Heart left ventricle (tissue), 16 donors: ENCODE data around the gene C8A. TPM values are rescaled to one million over a fixed set of nuclear protein-coding genes. Genes with fewer than 3 reads are reported as not detected.
A peak's percentile ranks its signal among the peaks of the same experiment; 100 is the strongest.

Experiments
- ATAC-seq, 4 donors: fragments of 200-7000 bp; cut with Tn5 transposase; one replicate each; pipeline ENCODE4 v1.9.1; 2020 to 2022; ENCODE audit warnings: moderate library complexity in 4 of 4, mild to moderate bottlenecking in 3 of 4, moderate number of reproducible peaks in 1 of 4
- DNase-seq, 5 donors: peaks; one replicate each; pipeline ENCODE4 v3.0.0-alpha.2; 2020
- H3K27ac ChIP-seq, 12 donors: fragments of 200-600 bp; sonication (generic) in 4 of 12; one replicate each; pipeline versions ENCODE4 v1.5.0 to v1.8.0; 2016 to 2022; ENCODE audit warnings: mild to moderate bottlenecking in 2 of 12
- H3K27me3 ChIP-seq, 9 donors: fragments of 200-600 bp; sonication (generic) in 2 of 9; one replicate each; pipeline versions ENCODE4 v1.5.1 to v1.8.0; 2016 to 2022; ENCODE audit warnings: mild to moderate bottlenecking in 3 of 9
- H3K36me3 ChIP-seq, 9 donors: fragments of 200-600 bp; sonication (generic) in 2 of 9; one replicate each; pipeline versions ENCODE4 v1.5.0 to v1.8.0; 2018 to 2022; ENCODE audit warnings: mild to moderate bottlenecking in 2 of 9
- H3K4me1 ChIP-seq, 12 donors: fragments of 200-600 bp; sonication (generic) in 4 of 12; one replicate each; pipeline versions ENCODE4 v1.5.0 to v1.8.0; 2016 to 2022; ENCODE audit warnings: mild to moderate bottlenecking in 3 of 12
- H3K4me3 ChIP-seq, 12 donors: fragments of 200-600 bp; sonication (generic) in 4 of 12; one replicate each; pipeline versions ENCODE4 v1.5.0 to v1.8.0; 2017 to 2022; ENCODE audit warnings: mild to moderate bottlenecking in 9 of 12, moderate library complexity in 4 of 12
- H3K9me3 ChIP-seq, 12 donors: fragments of 200-600 bp; sonication (generic) in 4 of 12; one replicate each; pipeline versions ENCODE4 v1.5.0 to v1.8.0; 2016 to 2022; ENCODE audit warnings: mild to moderate bottlenecking in 1 of 12
- POLR2A ChIP-seq, 2 donors: fragments of 450-650 bp; IDR thresholded peaks; one replicate each; pipeline ENCODE4 v1.6.1; 2017; ENCODE audit warnings: antibody characterized with exemption in 2 of 2, mild to moderate bottlenecking in 2 of 2, moderate library complexity in 2 of 2
- WGBS, 4 donors: extraction: QIAGEN DNeasy Blood & Tissue Kit in 2 of 4; methylation state at CpG; one replicate each; pipeline versions ENCODE4 v1.1.5 to v1.1.7; 2013 to 2018; 5-methylcytosine and 5-hydroxymethylcytosine counted together
- intact Hi-C, 10 donors: fragments of 100-400 bp; cut with DNase I; formaldehyde crosslinking; loops; one replicate each; pipeline versions ENCODE4 v1.11.1 to v1.14.2; 2022
- polyA plus RNA-seq, 2 donors: library from polyadenylated mRNA; stranded (reverse); fragments of 200-250 nt; gene quantifications; one replicate each; pipeline ENCODE4 v1.2.3, GENCODE V29; 2013
- total RNA-seq, 9 donors: library from RNA; depleted of rRNA in 2 of 9; stranded (reverse); fragments of >200 nt in 2 of 9; fragmentation: NEBNext Ultra II Directional in 3 of 9; extraction: Animal tissue kit (Norgen Biotek cat#: 25700) in 3 of 9; gene quantifications; one replicate each; pipeline versions ENCODE4 v1.1.0 to v1.2.4, GENCODE V29; 2016 to 2023
- TF ChIP-seq, protein P1 (sequence below), 12 donors: fragments of 200-600 bp; sonication (generic) in 4 of 12; IDR thresholded peaks; one replicate each; pipeline versions ENCODE4 v1.5.0 to v1.8.0; 2018 to 2022; ENCODE audit warnings: antibody characterized with exemption in 12 of 12, mild to moderate bottlenecking in 5 of 12
- donor health status: ischemic (EF 13 %, LVEDD 7.1; RV severe dilation, severe dysfunction).
- donor health status: healthy with polysubstance abuse.
- donor health status: DM: no; HTN: yes; CAD: no.
- donor health status: DM: no; HTN: no; CAD: no.
- donor health status: ischemic (EF 25% LVEDD 6.9; RV normal size, moderate dysfunction).
- donor health status: ischemic (EF 25% LVEDD 5.7; RV mildly dilated, moderate dysfunction).
- donor health status: healthy.
- donor health status: DM: yes; HTN: yes; CAD: no.
- donor health status: ischemic (EF 35%, LVEDD 5.7; RV mildly dilated, moderate dysfunction).
- donor health status: nonischemic (EF 11% LVEDD 7.7; RV severe dilation, severe dysfunction).
- donor health status: DM: yes; HTN: yes; CAD: no.
- donor health status: PGD.
- donor health status: ischemic (EF 29% LVEDD 5.4; RV normal size, mild dysfunction).
- donor health status: nonischemic (EF 23%, LVEDD 6.1; RV moderate dilation, normal function).

Gene C8A
- total and polyA plus RNA-seq, 11 donors, result not detected

DNA sequence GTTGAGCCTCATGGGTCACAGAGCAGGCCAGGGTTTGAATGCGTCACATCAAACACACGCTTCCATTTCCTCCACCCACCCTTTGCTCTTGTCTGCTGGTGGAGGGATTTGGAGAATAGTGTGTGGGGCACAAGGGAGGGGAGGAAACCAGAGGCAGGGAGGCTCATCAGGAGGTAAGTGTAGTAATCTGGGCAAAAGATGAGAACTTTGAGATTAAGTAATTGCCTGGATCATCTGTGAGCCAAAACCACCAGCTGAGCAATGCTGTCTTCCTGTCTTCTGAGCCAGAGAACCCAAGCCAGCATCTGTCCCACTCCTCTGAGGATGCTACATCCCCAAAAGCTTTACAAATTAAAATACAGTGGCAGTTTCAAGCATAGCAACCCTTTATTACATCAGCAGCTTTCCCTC is 66.0 kb downstream of the C8A start:
- H3K27me3 ChIP-seq, result no peaks in the 10 kb centered on the region
- intact Hi-C loops, result no loop called here
- no peaks in the 10 kb centered on the region for H3K36me3 ChIP-seq
- H3K4me3 ChIP-seq, result no peak overlapping the region
- DNase-seq (no peak), ATAC-seq (peak in 2 of 4 donors; percentile 33 to 54)
- H3K27ac ChIP-seq, result no peak overlapping the region
- no peak for TF ChIP-seq POLR2A (IDR thresholded peaks at IDR 0.05)
- TF ChIP-seq, protein P1, sequence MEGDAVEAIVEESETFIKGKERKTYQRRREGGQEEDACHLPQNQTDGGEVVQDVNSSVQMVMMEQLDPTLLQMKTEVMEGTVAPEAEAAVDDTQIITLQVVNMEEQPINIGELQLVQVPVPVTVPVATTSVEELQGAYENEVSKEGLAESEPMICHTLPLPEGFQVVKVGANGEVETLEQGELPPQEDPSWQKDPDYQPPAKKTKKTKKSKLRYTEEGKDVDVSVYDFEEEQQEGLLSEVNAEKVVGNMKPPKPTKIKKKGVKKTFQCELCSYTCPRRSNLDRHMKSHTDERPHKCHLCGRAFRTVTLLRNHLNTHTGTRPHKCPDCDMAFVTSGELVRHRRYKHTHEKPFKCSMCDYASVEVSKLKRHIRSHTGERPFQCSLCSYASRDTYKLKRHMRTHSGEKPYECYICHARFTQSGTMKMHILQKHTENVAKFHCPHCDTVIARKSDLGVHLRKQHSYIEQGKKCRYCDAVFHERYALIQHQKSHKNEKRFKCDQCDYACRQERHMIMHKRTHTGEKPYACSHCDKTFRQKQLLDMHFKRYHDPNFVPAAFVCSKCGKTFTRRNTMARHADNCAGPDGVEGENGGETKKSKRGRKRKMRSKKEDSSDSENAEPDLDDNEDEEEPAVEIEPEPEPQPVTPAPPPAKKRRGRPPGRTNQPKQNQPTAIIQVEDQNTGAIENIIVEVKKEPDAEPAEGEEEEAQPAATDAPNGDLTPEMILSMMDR (IDR thresholded peaks at IDR 0.05), result no peak
- no peaks in the 10 kb centered on the region for H3K4me1 ChIP-seq
- 59 to 80% (median 68%) methylated on average over 2 of the region's 2 CpGs for WGBS, 4 donors
- no peaks in the 10 kb centered on the region for H3K9me3 ChIP-seq

GRCh38 chr1:56921479-56921878 is 66.9 kb downstream of the C8A start:
- intact Hi-C loops, result no loop called here
- Histone ChIP-seq H3K27ac (no peak overlapping the region), H3K9me3 (no peaks in the 10 kb centered on the region), H3K4me3 (no peak overlapping the region), H3K27me3 (no peaks in the 10 kb centered on the region), H3K4me1 (no peaks in the 10 kb centered on the region), H3K36me3 (no peaks in the 10 kb centered on the region)
- 18 to 39% (median 23%) methylated on average over 1 of the region's 1 CpG for WGBS, 4 donors
- DNase-seq (no peak), ATAC-seq (no peak)
- TF ChIP-seq POLR2A (IDR thresholded peaks at IDR 0.05), result no peak
- TF ChIP-seq, protein P1 (IDR thresholded peaks at IDR 0.05), result no peak

GRCh38 chr1:56922070-56922469 is 67.5 kb downstream of the C8A start:
- no peaks in the 10 kb centered on the region for H3K4me1 ChIP-seq
- H3K4me3 ChIP-seq, result no peak overlapping the region
- no peaks in the 10 kb centered on the region for H3K36me3 ChIP-seq
- no peak overlapping the region for H3K27ac ChIP-seq
- TF ChIP-seq, protein P1 (IDR thresholded peaks at IDR 0.05), result no peak
- TF ChIP-seq POLR2A (IDR thresholded peaks at IDR 0.05), result no peak
- no peaks in the 10 kb centered on the region for H3K27me3 ChIP-seq
- whole genome bisulfite sequencing, 4 donors, result 67 to 83% (median 82%) methylated on average over 4 of the region's 4 CpGs
- DNase-seq (no peak), ATAC-seq (no peak)
- intact Hi-C loops, result no loop called here
- no peaks in the 10 kb centered on the region for H3K9me3 ChIP-seq

- no peaks in the 10 kb centered on the region for H3K36me3 ChIP-seq
- H3K27me3 ChIP-seq, result no peaks in the 10 kb centered on the region
- H3K9me3 ChIP-seq, result no peaks in the 10 kb centered on the region
- no peak overlapping the region for H3K4me3 ChIP-seq
- no peak overlapping the region for H3K27ac ChIP-seq
- intact Hi-C loops, result no loop called here
- no peaks in the 10 kb centered on the region for H3K4me1 ChIP-seq
- 82 to 100% (median 93%) methylated on average over 1 of the region's 1 CpG for WGBS, 4 donors
- no peak for TF ChIP-seq POLR2A (IDR thresholded peaks at IDR 0.05)
- TF ChIP-seq, protein P1 (IDR thresholded peaks at IDR 0.05), result no peak
- no peak for ATAC-seq
- DNase-seq, result no peak
Observed at GRCh38 chr1:56922507-56922906, 67.9 kb downstream of the C8A start.
